GM23248 (cell line): ENCODE measurements around the gene AP3D1. TPM values are rescaled to one million over a fixed set of nuclear protein-coding genes. Genes with fewer than 3 reads are reported as not detected.
"Not testable (repeated sequence)": the region's sequence is repeated elsewhere in the genome, so short reads cannot be mapped to it uniquely, and the experiment has no call there.

Source experiments
- DNase-seq: peaks from one replicate; pipeline ENCODE4 v3.0.0-alpha.2; 2015
- H2AFZ ChIP-seq: fragments of 200-600 bp; sonication (generic); 2 replicates; pipeline ENCODE4 v1.6.1; 2016; ENCODE audit warnings: antibody characterized with exemption
- H3F3A ChIP-seq: fragments of 200-600 bp; sonication (generic); 2 replicates; pipeline ENCODE4 v1.6.1; 2016; ENCODE audit warnings: mild to moderate bottlenecking, antibody characterized with exemption, mixed run types; ENCODE audit not compliant: insufficient read depth
- H3K27ac ChIP-seq: fragments of 200-600 bp; sonication (generic); 2 replicates; pipeline ENCODE4 v1.5.1; 2016; ENCODE audit warnings: mild to moderate bottlenecking
- H3K27me3 ChIP-seq: fragments of 200-600 bp; sonication (generic); replicated peaks from 2 replicates; pipeline ENCODE4 v1.6.1; 2016; ENCODE audit warnings: mild to moderate bottlenecking; ENCODE audit not compliant: insufficient read depth
- H3K36me3 ChIP-seq: fragments of 200-600 bp; sonication (generic); 2 replicates; pipeline ENCODE4 v1.6.1; 2016; ENCODE audit warnings: low read depth, mild to moderate bottlenecking
- H3K4me1 ChIP-seq: fragments of 200-600 bp; sonication (generic); 2 replicates; pipeline ENCODE4 v1.6.1; 2016; ENCODE audit warnings: mild to moderate bottlenecking; ENCODE audit not compliant: insufficient read depth
- H3K4me2 ChIP-seq: fragments of 200-600 bp; sonication (generic); one replicate; pipeline ENCODE4 v1.6.1; 2016; ENCODE audit warnings: mild to moderate bottlenecking; ENCODE audit not compliant: unreplicated experiment
- H3K4me3 ChIP-seq: fragments of 200-600 bp; sonication (generic); 2 replicates; pipeline ENCODE4 v1.5.1; 2016; ENCODE audit warnings: mild to moderate bottlenecking
- H3K79me2 ChIP-seq: fragments of 200-600 bp; sonication (generic); 2 replicates; pipeline ENCODE4 v1.6.1; 2016; ENCODE audit warnings: mild to moderate bottlenecking; ENCODE audit not compliant: insufficient read depth
- H3K9ac ChIP-seq: fragments of 200-600 bp; sonication (generic); 2 replicates; pipeline ENCODE4 v1.6.1; 2016; ENCODE audit warnings: mild to moderate bottlenecking
- H3K9me2 ChIP-seq: fragments of 200-600 bp; sonication (generic); 2 replicates; pipeline ENCODE4 v1.6.1; 2016; ENCODE audit warnings: mixed run types, mild to moderate bottlenecking, moderate library complexity; ENCODE audit not compliant: insufficient read depth
- H3K9me3 ChIP-seq: fragments of 200-600 bp; sonication (generic); one replicate; pipeline ENCODE4 v1.6.1; 2017; ENCODE audit warnings: low read depth
- H4K20me1 ChIP-seq: fragments of 200-600 bp; sonication (generic); 2 replicates; pipeline ENCODE4 v1.6.0; 2016; ENCODE audit not compliant: insufficient read depth
- EZH2 ChIP-seq: fragments of 200-600 bp; sonication (generic); IDR thresholded peaks from 2 replicates; pipeline ENCODE4 v1.6.1; 2018; ENCODE audit warnings: antibody characterized with exemption, mild to moderate bottlenecking; ENCODE audit not compliant: insufficient read depth, poor library complexity, severe bottlenecking
- EZH2phosphoT487 ChIP-seq: fragments of 200-600 bp; sonication (generic); IDR thresholded peaks from 2 replicates; pipeline ENCODE4 v1.6.1; 2018; ENCODE audit warnings: antibody characterized with exemption, moderate library complexity, mild to moderate bottlenecking, low read depth; ENCODE audit not compliant: insufficient read depth
- WGBS, 2 experiments: methylation state at CpG; one replicate each; pipeline ENCODE4 v1.1.6; 2015 to 2017; ENCODE audit warnings: low lambda C conversion rate in 2 of 2, low coverage in 1 of 2; ENCODE audit errors: missing lambda C conversion rate in 2 of 2; 5-methylcytosine and 5-hydroxymethylcytosine counted together
- in situ Hi-C: fragments of 300-500 bp; cut with MboI; formaldehyde crosslinking; loops from 2 replicates; pipeline ENCODE4 v1.15.0; 2020
- polyA plus RNA-seq: library from polyadenylated mRNA; unstranded; fragments of >200 nt; fragmentation: Nextera tagmentation; extraction: Ambion mirVana; gene quantifications from 2 replicates; pipeline ENCODE4 v1.2.1, GENCODE V29; 2016
- total RNA-seq: library from RNA; depleted of rRNA; stranded (reverse); fragments of >200 nt; shearing (Covaris generic); gene quantifications from 2 replicates; pipeline ENCODE4 v1.2.3, GENCODE V29; 2014; rRNA removed

AP3D1 gene
- total RNA-seq: 95.4 and 97.6 TPM in 2 replicates
- polyA plus RNA-seq: 65.2 and 79.0 TPM in 2 replicates

DNA sequence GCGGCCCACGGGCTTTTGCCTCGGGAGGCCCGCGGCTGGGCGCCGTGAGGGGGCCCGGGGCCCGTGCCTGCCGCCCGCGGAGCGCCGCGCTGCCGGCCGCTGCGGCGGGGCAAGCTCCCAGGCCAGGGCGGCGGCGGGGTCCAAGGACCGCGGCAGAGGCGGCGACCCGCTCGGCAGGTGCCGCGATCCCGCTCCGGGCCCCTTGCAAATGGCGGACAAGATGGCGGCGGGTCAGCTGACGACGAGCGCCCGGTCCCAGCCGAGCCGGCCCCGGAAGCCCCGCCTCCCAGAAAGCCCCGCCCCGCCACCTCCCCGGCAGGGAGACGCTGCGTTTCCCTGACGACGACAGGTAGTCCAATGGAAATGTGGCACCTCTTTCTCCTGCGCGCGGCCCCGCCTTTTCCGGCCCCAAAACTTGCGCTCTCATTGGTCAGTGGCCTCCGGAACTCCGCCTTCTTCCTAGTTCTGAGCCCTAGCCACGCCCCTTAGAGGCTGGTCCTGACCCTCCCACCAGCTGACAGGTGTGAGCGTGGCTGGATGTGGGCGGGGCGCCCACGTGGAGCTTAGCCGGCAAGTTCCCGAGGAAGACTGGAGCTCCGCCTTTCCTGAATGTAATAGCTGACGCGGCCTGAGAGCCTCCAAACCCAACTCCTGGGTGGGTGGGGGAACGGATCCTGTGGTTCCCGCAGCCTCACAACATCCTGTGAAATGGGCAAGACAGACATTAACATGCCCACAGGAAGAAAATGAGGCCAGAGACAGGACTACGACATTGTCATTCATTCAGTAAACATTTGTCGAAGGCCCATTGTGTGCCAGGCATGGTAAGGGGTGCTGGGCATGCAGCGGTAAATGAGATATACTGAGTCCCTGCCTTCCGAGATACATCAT lies at the start of gene AP3D1:
Gene AP3D1 (minus strand): TSS at position 228 of the 891 bp plus-strand sequence. CDS start 232 bp downstream, outside the sequence.
- in situ Hi-C loops: loop anchor here (10.0 kb wide), 1 partner anchor 243 kb away; no protein-coding TSS in a partner anchor
- TF ChIP-seq EZH2phosphoT487 (no peak), EZH2 (no peak)
- Histone ChIP-seq H3K9me2 (no peaks in the 10 kb centered on the region), H3K4me1 (peaks cover 24% of the 10 kb centered on the region), H3F3A (peaks cover 9% of the 10 kb centered on the region; the same call in 1 of the 2 replicates), H2AFZ (peak within 1 kb of the TSS; percentile 80), H3K9ac (peak within 1 kb of the TSS; percentile 100), H3K4me2 (peak within 1 kb of the TSS; percentile 91), H3K36me3 (no peaks in the 10 kb centered on the region), H3K4me3 (peak within 1 kb of the TSS; percentile 98), H4K20me1 (peaks cover 13% of the 10 kb centered on the region; the same call in 1 of the 2 replicates), H3K27me3 (no peaks in the 10 kb centered on the region), H3K9me3 (no peaks in the 10 kb centered on the region), H3K79me2 (peaks cover 46% of the 10 kb centered on the region), H3K27ac (peak within 1 kb of the TSS; percentile 84)
- DNase-seq: peak; percentile 100
- WGBS, 2 experiments: 3 to 4% methylated on average over 52 to 57 of the region's 74 CpGs

DNA sequence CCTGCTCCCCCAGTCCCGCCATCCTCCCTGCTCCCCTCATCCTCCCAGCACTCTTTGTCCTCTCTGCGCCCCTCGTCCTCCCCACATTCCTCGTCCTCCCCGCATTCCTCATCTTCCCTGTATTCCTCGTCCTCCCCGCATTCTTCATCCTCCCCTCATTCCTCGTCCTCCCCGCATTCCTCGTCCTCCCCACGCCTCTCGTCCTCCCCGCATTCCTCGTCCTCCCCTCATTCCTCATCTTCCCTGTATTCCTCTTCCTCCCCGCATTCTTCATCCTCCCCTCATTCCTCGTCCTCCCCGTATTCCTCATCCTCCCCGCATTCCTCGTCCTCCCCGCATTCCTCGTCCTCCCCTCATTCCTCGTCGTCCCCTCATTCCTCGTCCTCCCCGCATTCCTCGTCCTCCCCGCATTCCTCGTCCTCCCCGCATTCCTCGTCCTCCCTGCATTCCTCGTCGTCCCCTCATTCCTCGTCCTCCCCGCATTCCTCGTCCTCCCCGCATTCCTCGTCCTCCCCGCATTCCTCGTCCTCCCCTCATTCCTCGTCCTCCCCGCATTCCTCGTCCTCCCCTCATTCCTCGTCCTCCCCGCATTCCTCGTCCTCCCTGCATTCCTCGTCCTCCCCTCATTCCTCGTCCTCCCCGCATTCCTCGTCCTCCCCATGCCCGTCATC lies 49.4 kb upstream of the AP3D1 start:
- H3K36me3 ChIP-seq, H3K9me3 ChIP-seq, in situ Hi-C loops, H3K4me3 ChIP-seq, DNase-seq, H3K4me1 ChIP-seq, H3K27me3 ChIP-seq, H3K27ac ChIP-seq, H3K9ac ChIP-seq, H3K4me2 ChIP-seq, H3K9me2 ChIP-seq, H3F3A ChIP-seq, H4K20me1 ChIP-seq, H2AFZ ChIP-seq: not testable (repeated sequence)
- WGBS, 2 experiments: 97 to 100% methylated on average over 1 to 50 of the region's 50 CpGs
- H3K79me2 ChIP-seq: peaks cover 94% of the 10 kb centered on the region

DNA sequence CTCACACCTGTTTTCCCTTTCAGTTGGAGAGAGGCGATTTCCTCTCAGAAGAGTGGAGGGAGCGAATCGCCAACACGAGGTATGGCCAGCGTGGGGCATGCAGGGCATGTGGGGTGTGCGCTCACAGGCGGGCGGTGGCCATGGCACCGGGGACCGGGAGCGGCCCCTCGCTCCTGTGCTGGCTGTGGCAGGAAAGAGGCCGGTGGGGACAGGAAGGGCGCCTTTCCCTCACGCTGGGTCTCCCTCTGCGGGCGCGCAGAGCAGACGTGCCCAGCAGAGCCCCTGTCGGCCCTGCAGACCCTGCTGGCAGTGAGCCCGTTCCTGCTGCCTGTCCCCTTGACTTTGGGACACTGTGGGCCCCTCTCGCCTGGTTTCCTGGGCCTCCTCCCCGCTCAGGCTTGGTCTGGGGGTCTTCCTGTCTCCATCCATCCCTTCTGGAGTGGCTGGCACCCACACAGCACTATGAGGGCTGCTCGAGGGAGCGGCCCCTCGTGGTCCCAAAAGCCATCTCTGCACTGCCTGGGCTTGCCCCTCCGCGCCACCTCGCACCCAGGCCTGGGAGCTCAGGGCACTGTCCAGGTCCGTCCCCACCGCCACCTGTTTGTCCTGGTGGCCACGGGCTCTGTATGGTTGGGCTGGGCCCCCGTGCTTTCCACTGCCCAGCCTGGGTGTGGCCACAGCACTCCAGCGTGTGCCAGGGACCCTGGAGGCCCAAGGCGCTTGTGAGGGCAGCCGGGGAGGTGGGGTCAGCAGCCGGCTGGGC lies 48.7 kb upstream of the AP3D1 start:
- H3K79me2 ChIP-seq: peaks cover 93% of the 10 kb centered on the region
- TF ChIP-seq EZH2 (no peak), EZH2phosphoT487 (no peak)
- in situ Hi-C loops: no loop called here

DNA sequence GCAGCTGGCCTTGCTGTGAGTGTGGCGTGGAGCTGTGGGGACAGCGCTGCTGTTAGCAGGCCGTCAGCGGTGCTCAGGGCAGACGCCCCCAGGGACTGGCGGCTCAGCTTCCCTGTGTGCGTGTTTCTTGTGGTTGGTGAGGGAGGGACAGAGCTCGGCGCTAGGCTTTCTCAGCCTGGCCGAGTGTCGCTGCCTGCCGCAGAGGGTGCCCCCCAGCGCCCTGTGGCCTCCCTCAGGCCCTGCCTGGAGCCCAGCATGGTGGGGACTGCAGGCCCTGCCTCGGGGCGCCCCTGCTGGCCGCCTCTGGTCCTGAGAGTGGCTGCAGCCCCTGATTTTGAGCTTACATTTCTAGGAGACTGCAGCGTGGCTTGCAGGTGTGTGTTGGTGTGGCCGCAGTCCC lies 47.8 kb upstream of the AP3D1 start:
- in situ Hi-C loops: no loop called here
- H3K27ac ChIP-seq: no peak overlapping the region
- no peak for DNase-seq
- no peak overlapping the region for H3K4me2 ChIP-seq
- no peaks in the 10 kb centered on the region for H3K4me1 ChIP-seq
- no peaks in the 10 kb centered on the region for H3K9me3 ChIP-seq
- H3K36me3 ChIP-seq: no peaks in the 10 kb centered on the region; the same call in 1 of the 2 replicates
- TF ChIP-seq EZH2: no peak
- TF ChIP-seq EZH2phosphoT487: no peak
- H2AFZ ChIP-seq: no peak overlapping the region
- no peaks in the 10 kb centered on the region for H3K9me2 ChIP-seq
- peaks cover 94% of the 10 kb centered on the region for H3K79me2 ChIP-seq
- no peaks in the 10 kb centered on the region for H3K27me3 ChIP-seq
- WGBS, 2 experiments: 95 to 99% methylated on average over 11 to 15 of the region's 18 CpGs
- H4K20me1 ChIP-seq: no peaks in the 10 kb centered on the region
- H3K4me3 ChIP-seq: no peak overlapping the region
- no peaks in the 10 kb centered on the region for H3F3A ChIP-seq
- H3K9ac ChIP-seq: no peak overlapping the region

More for the DNA sequence above, 48.7 kb upstream of the AP3D1 start:
- H3K27ac ChIP-seq: no peak overlapping the region
- no peaks in the 10 kb centered on the region for H3K9me3 ChIP-seq
- 85 to 91% methylated on average over 33 to 37 of the region's 37 CpGs for WGBS, 2 experiments
- H3K9ac ChIP-seq: no peak overlapping the region
- H3K36me3 ChIP-seq: no peaks in the 10 kb centered on the region; the same call in 1 of the 2 replicates
- no peaks in the 10 kb centered on the region for H3K27me3 ChIP-seq
- no peak overlapping the region for H3K4me2 ChIP-seq
- no peak for DNase-seq
- no peak overlapping the region for H3K4me3 ChIP-seq
- no peaks in the 10 kb centered on the region for H3F3A ChIP-seq
- no peaks in the 10 kb centered on the region for H4K20me1 ChIP-seq
- H2AFZ ChIP-seq: no peak overlapping the region
- H3K4me1 ChIP-seq: no peaks in the 10 kb centered on the region
- no peaks in the 10 kb centered on the region for H3K9me2 ChIP-seq
